HG02885 (cell line): ENCODE data around the gene ADAMTS12.
A peak's percentile ranks its signal among the peaks of the same experiment; 100 is the strongest.
"Not testable (repeated sequence)": the region's sequence is repeated elsewhere in the genome, so short reads cannot be mapped to it uniquely, and the experiment has no call there.

Experiments
- ATAC-seq: cut with Tn5 transposase; IDR thresholded peaks from one replicate; pipeline ENCODE4 v1.9.1; 2021; ENCODE audit warnings: mild to moderate bottlenecking; ENCODE audit not compliant: unreplicated experiment, poor library complexity

Gene ADAMTS12

GRCh38 chr5:33905381-33905780 is 13.6 kb upstream of the ADAMTS12 start:
- no peak for ATAC-seq

- no peak for ATAC-seq
These were observed 11.3 kb upstream of the ADAMTS12 start for GRCh38 chr5:33903118-33903517.

DNA sequence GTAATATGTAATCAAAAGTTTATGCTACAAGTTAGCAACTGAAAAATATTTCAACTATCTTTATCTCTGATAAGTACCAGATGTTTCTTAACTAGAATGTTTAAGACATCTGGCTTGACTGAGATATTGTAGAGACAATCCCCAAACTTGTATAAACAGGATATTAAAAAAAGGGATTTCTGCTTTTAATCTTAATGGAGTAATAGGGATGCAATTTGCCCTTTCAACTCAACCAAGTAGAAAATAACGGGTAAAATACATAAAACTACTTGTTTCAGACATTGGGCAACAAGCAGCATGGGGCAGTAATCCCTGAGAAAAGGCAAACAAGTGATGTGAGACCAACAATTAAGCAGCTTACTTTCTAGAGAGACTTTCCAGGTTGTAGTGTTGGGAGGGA is 9.4 kb upstream of the ADAMTS12 start:
- ATAC-seq: no peak

DNA sequence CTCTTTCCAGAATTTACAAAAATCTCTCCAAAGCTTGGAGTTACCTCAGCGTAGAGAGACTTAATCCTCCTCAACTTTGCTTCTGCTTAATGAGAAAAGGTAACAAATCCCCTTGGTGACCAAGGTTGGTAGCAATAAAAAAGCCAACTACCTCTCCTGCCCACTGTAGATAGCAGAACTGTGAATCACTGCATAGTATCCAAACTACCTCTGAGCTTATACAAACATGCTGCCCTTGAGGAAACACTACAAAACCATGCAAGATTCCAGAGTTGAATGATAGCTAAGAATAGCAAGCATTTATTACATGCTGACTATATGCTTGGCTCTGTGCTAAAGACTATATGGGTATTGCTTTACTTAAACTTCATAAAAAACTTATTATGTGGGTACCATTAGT is 2.8 kb upstream of the ADAMTS12 start:
- ATAC-seq: no peak

GRCh38 chr5:33892620-33893137 is 889 bp upstream of the ADAMTS12 start:
- ATAC-seq: no peak

GRCh38 chr5:33891446-33891787 is 373 bp downstream of the ADAMTS12 start:
- no peak for ATAC-seq

- peak; percentile 46 for ATAC-seq
These were observed 1.4 kb downstream of the ADAMTS12 start for GRCh38 chr5:33890131-33891032.

- ATAC-seq: no peak
These were observed 3.2 kb downstream of the ADAMTS12 start for GRCh38 chr5:33888587-33888986.

- no peak for ATAC-seq
These were observed 4.5 kb downstream of the ADAMTS12 start for GRCh38 chr5:33887268-33887667.

DNA sequence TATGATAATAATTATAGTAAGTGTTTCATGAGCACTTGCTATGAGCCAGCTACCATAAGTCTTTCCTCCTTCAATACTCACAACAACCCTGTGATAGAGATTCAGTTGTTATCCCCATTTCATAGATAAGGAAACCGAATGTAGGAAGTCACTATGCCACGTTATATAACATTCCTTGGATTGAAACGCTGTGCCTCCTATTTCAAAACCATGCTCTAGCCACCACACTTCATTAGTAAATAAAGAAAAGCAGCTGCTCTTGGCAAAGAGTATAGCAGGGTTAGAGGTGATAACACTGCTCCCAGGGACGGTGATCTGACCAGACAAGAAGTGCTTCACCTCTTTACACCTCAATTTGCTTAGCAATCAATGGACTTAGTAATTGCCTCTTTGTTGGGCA is 5.5 kb downstream of the ADAMTS12 start:
- ATAC-seq: no peak

- ATAC-seq: no peak
These were observed 6.1 kb downstream of the ADAMTS12 start for GRCh38 chr5:33885679-33886078.

GRCh38 chr5:33883482-33883881 is 8.3 kb downstream of the ADAMTS12 start:
- no peak for ATAC-seq

GRCh38 chr5:33880319-33880718 is 11.5 kb downstream of the ADAMTS12 start:
- ATAC-seq: no peak

DNA sequence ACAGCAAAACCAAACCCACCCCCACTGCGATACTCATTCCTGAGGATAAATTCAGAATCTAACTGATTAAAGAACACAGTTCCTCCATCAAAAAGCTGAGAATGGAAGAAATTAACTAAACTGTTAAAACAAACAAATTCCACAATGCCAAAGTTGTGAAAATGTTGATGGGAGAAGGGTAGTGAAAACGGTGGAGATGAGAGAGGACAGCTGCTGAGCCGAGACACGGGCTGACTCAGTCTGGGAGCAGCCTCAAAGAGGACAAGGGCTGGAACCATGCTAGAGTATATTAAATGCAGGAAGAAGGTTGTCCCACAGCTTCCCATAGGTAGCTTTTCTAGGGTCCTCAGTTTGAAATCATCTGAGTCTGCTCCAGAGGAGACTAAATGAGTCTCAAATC is 14.3 kb downstream of the ADAMTS12 start:
- no peak for ATAC-seq

GRCh38 chr5:33867241-33867640 is 24.5 kb downstream of the ADAMTS12 start:
- ATAC-seq: no peak

- not testable (repeated sequence) for ATAC-seq
These were observed 32.6 kb downstream of the ADAMTS12 start for GRCh38 chr5:33859177-33859576.

GRCh38 chr5:33857037-33857436 is 34.8 kb downstream of the ADAMTS12 start:
- peak; percentile 83 for ATAC-seq

GRCh38 chr5:33855396-33855795 is 36.4 kb downstream of the ADAMTS12 start:
- no peak for ATAC-seq

GRCh38 chr5:33854733-33855151 is 37.0 kb downstream of the ADAMTS12 start:
- no peak for ATAC-seq

- no peak for ATAC-seq
These were observed 39.0 kb downstream of the ADAMTS12 start for GRCh38 chr5:33852837-33853236.

DNA sequence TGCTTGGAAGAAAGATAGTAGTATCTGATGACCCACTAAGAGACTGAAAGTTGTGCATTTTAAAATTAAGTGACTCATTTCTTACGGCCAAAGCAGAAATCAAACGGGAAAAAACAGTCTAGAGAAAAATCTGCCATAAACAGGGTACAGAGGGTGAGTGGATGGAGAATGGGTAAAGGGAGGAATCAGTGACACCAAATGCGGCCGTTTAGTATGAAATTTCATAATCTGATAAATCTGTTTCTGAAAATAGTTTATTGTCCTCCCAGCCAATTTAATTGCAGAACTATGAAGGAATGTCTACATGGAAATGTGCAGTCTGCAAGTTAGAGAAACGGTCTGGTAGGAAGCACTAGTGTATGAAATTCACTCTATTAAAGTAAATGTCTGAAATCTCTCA is 39.5 kb downstream of the ADAMTS12 start:
- no peak for ATAC-seq

- peak; percentile 93 for ATAC-seq
These were observed 41.6 kb downstream of the ADAMTS12 start for GRCh38 chr5:33850100-33850594.
